Neuronal stem cell (in vitro differentiated cells): Measurements from ENCODE around the gene LTB4R.
"Not testable (repeated sequence)": the region's sequence is repeated elsewhere in the genome, so short reads cannot be mapped to it uniquely, and the experiment has no call there.

Experiments used
- DNase-seq: peaks from one replicate; pipeline ENCODE4 v3.0.0-alpha.2; 2013; ENCODE audit warnings: low spot score
- H2AFZ ChIP-seq: one replicate; pipeline ENCODE4 v1.6.1; 2013; ENCODE audit warnings: mild to moderate bottlenecking, low read length, inconsistent platforms
- H2AK5ac ChIP-seq: 2 replicates; pipeline ENCODE4 v1.6.1; 2013; ENCODE audit warnings: low read depth, mild to moderate bottlenecking, inconsistent platforms, low read length, moderate library complexity, mixed read lengths
- H2BK120ac ChIP-seq: 2 replicates; pipeline ENCODE4 v1.6.1; 2013; ENCODE audit warnings: low read depth, mild to moderate bottlenecking, inconsistent platforms, low read length, moderate library complexity, mixed read lengths
- H2BK12ac ChIP-seq: one replicate; pipeline ENCODE4 v1.6.1; 2013; ENCODE audit warnings: low read length, inconsistent platforms
- H2BK15ac ChIP-seq: 2 replicates; pipeline ENCODE4 v1.6.1; 2013; ENCODE audit warnings: mild to moderate bottlenecking, low read length, inconsistent platforms, mixed read lengths
- H2BK5ac ChIP-seq: one replicate; pipeline ENCODE4 v1.6.1; 2013; ENCODE audit warnings: inconsistent platforms, mild to moderate bottlenecking, low read length, moderate library complexity
- H3K14ac ChIP-seq: one replicate; pipeline ENCODE4 v1.6.1; 2013; ENCODE audit warnings: low read length, inconsistent platforms
- H3K18ac ChIP-seq: 2 replicates; pipeline ENCODE4 v1.6.1; 2013; ENCODE audit warnings: low read length, inconsistent platforms
- H3K23ac ChIP-seq: 2 replicates; pipeline ENCODE4 v1.6.1; 2013; ENCODE audit warnings: low read depth, mild to moderate bottlenecking, mixed read lengths, low read length, inconsistent platforms; ENCODE audit not compliant: poor library complexity
- H3K27ac ChIP-seq: replicated peaks from 3 replicates; pipeline ENCODE4 v1.5.1; 2013; ENCODE audit warnings: low read length, inconsistent platforms
- H3K27me3 ChIP-seq, 3 experiments: 2 replicates each; pipeline ENCODE4 v1.6.1; 2013; ENCODE audit warnings: low read length in 3 of 3, mild to moderate bottlenecking in 2 of 3, inconsistent platforms in 1 of 3, low read depth in 1 of 3, mixed read lengths in 1 of 3, moderate library complexity in 1 of 3; ENCODE audit not compliant: control insufficient read depth in 3 of 3, insufficient read depth in 3 of 3
- H3K36me3 ChIP-seq, 2 donors: replicated peaks in 1 of 2; 2 replicates each; pipeline ENCODE4 v1.6.1; 2013; ENCODE audit warnings: low read length in 2 of 2; ENCODE audit not compliant: control insufficient read depth in 2 of 2, insufficient read depth in 2 of 2
- H3K4ac ChIP-seq: 2 replicates; pipeline ENCODE4 v1.6.1; 2013; ENCODE audit warnings: inconsistent platforms, mild to moderate bottlenecking, low read length, moderate library complexity
- H3K4me1 ChIP-seq, 2 donors: 1 replicate in 1 of 2; 2 replicates in 1 of 2; pipeline ENCODE4 v1.6.1; 2013; ENCODE audit warnings: low read length in 2 of 2, low read depth in 1 of 2; ENCODE audit not compliant: control insufficient read depth in 2 of 2, insufficient read depth in 1 of 2
- H3K4me2 ChIP-seq: one replicate; pipeline ENCODE4 v1.6.1; 2013; ENCODE audit warnings: mild to moderate bottlenecking, low read length, inconsistent platforms; ENCODE audit not compliant: insufficient read depth, poor library complexity, severe bottlenecking
- H3K4me3 ChIP-seq, 2 donors: 2 replicates each; pipeline ENCODE4 v1.5.1; 2013; ENCODE audit warnings: low read length in 2 of 2, mild to moderate bottlenecking in 2 of 2, inconsistent platforms in 1 of 2, moderate library complexity in 1 of 2
- H3K79me1 ChIP-seq: one replicate; pipeline ENCODE4 v1.6.1; 2013; ENCODE audit warnings: low read depth, mild to moderate bottlenecking, inconsistent platforms, low read length, moderate library complexity
- H3K9ac ChIP-seq: one replicate; pipeline ENCODE4 v1.6.1; 2013; ENCODE audit warnings: mild to moderate bottlenecking, low read depth, low read length, inconsistent platforms; ENCODE audit not compliant: poor library complexity
- H3K9me3 ChIP-seq, 2 donors: replicated peaks in 1 of 2; 2 replicates each; pipeline versions ENCODE3 to v1.6.1; 2013; ENCODE audit warnings: low read length in 2 of 2, mild to moderate bottlenecking in 2 of 2, inconsistent platforms in 1 of 2, low read depth in 1 of 2, mixed read lengths in 1 of 2, moderate library complexity in 1 of 2; ENCODE audit not compliant: control insufficient read depth in 2 of 2, insufficient read depth in 1 of 2
- H4K8ac ChIP-seq: one replicate; pipeline ENCODE4 v1.6.1; 2013; ENCODE audit warnings: low read depth, mild to moderate bottlenecking, inconsistent platforms, low read length, moderate library complexity
- H4K91ac ChIP-seq: one replicate; pipeline ENCODE4 v1.6.1; 2013; ENCODE audit warnings: low read length, low read depth, mild to moderate bottlenecking, inconsistent platforms; ENCODE audit not compliant: poor library complexity
- WGBS, 2 donors: extraction: QIAGEN DNeasy Blood & Tissue Kit; methylation state at CpG; one replicate each; pipeline ENCODE4 v1.1.7; 2013; ENCODE audit warnings: missing lambda C conversion rate in 2 of 2, mixed read lengths in 1 of 2; ENCODE audit not compliant: insufficient read length in 2 of 2, insufficient replicate concordance in 1 of 2; ENCODE audit errors: extremely low coverage in 2 of 2; 5-methylcytosine and 5-hydroxymethylcytosine counted together

The LTB4R gene

GRCh38 chr14:24349742-24350141, 38.4 kb downstream of the LTB4R start:
- H2BK5ac ChIP-seq = no peak overlapping the region
- H3K23ac ChIP-seq = no peak overlapping the region
- no peak overlapping the region for H2AFZ ChIP-seq
- no peak overlapping the region for H2BK12ac ChIP-seq
- no peaks in the 10 kb centered on the region for H3K79me1 ChIP-seq
- H3K4ac ChIP-seq = no peak overlapping the region
- no peak overlapping the region for H3K27ac ChIP-seq
- H2AK5ac ChIP-seq = no peak overlapping the region
- H3K4me3 ChIP-seq = no peak overlapping the region
- no peak overlapping the region for H4K8ac ChIP-seq
- H3K36me3 ChIP-seq = no peaks in the 10 kb centered on the region
- no peak overlapping the region for H2BK15ac ChIP-seq
- H3K14ac ChIP-seq = no peak overlapping the region
- H3K9ac ChIP-seq = no peak overlapping the region
- H2BK120ac ChIP-seq = no peak overlapping the region
- no peak for DNase-seq
- no peaks in the 10 kb centered on the region for H3K4me1 ChIP-seq
- no peak overlapping the region for H3K18ac ChIP-seq
- no CpG with 5 or more reads among the region's 5 CpGs for WGBS, 2 donors
- H3K4me2 ChIP-seq = no peak overlapping the region
- peaks cover 0 to 73% (median 14%) of the 10 kb centered on the region in 3 experiments for H3K27me3 ChIP-seq
- H3K9me3 ChIP-seq = no peaks in the 10 kb centered on the region
- H4K91ac ChIP-seq = no peak overlapping the region

DNA sequence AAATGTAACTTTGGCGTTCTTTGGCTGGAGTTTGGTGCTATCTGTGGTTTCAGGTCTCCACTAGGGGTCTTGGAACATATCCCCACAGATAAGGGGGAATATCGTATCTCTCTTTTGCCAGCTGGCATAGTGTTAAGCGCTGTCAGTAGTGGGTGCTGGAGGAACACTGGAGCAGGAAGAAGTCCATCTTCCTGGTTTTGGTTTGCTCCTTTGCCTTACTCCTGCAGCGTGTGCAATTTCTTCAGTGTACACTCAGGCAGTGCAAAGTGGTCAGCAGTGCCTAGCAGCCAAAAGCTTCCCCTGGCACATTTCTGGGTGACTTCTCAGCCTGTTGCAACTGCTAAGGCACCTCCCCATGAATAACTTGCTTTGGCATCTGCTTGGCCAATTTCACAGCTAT, 40.2 kb downstream of the LTB4R start:
- H2BK15ac ChIP-seq = no peak overlapping the region
- peaks cover 0 to 60% (median 14%) of the 10 kb centered on the region in 3 experiments for H3K27me3 ChIP-seq
- no peak overlapping the region for H2BK12ac ChIP-seq
- no peak overlapping the region for H3K9ac ChIP-seq
- no peak overlapping the region for H2BK5ac ChIP-seq
- H3K23ac ChIP-seq = no peak overlapping the region
- no peak overlapping the region for H2AK5ac ChIP-seq
- H3K18ac ChIP-seq = no peak overlapping the region
- H3K36me3 ChIP-seq = no peaks in the 10 kb centered on the region
- no peak overlapping the region for H3K4me2 ChIP-seq
- H3K4me1 ChIP-seq = no peaks in the 10 kb centered on the region
- H2AFZ ChIP-seq = no peak overlapping the region
- no CpG with 5 or more reads among the region's 4 CpGs for whole genome bisulfite sequencing, 2 donors
- no peak overlapping the region for H2BK120ac ChIP-seq
- H3K4me3 ChIP-seq = no peak overlapping the region
- H3K27ac ChIP-seq = no peak overlapping the region
- no peak overlapping the region for H4K91ac ChIP-seq
- H4K8ac ChIP-seq = no peak overlapping the region
- H3K4ac ChIP-seq = no peak overlapping the region
- no peaks in the 10 kb centered on the region for H3K9me3 ChIP-seq
- H3K79me1 ChIP-seq = no peaks in the 10 kb centered on the region
- DNase-seq = no peak
- H3K14ac ChIP-seq = no peak overlapping the region

DNA sequence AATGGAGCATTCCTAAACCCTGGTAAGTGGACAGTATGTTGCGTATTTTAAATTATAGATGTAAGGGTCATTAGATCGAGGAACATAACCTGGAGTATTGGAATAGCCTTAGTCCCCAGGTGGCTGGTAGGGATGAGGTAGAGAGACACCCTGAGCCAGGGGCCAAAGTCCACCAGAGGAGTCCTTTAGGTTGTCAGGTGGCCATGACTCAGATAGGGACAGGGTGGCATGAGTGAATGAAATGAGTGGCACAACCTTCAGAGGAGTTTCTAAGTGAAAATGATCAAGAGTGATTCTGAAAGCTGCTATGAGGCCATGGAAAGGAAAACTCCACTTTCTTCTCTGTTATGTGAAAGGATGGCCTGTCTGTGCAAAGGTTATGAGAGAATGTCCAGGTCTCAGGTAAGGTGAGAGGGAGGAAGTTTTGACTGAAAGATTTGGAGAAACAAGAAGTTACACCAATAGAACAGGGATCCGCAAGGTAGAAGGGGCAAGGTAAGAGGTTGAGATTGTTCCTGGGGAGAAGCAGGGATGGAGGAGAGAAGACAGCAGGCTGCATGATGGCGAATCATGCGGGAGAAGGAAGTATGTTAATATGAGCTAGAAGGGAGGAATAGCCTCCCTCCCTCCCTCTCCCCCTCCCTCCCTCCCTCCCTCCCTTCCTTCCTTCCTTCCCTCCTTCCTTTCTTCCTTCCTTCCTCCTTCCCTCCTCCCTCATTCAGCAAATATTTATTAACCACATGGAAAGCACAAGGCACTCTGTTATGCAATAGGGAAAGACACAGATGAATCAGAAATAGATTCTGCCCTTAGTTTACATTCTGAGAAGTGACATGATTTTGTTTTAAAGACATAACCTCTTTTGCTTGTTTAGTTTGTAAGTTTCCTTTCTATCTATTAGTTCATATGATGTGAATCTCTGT, 42.5 kb downstream of the LTB4R start:
- Histone ChIP-seq H3K4me2 (no peak overlapping the region), H3K4me3 (no peak overlapping the region), H4K8ac (no peak overlapping the region), H2BK120ac (no peak overlapping the region), H3K27ac (no peak overlapping the region), H3K9ac (no peak overlapping the region), H3K9me3 (no peaks in the 10 kb centered on the region), H2AK5ac (no peak overlapping the region), H2BK5ac (no peak overlapping the region), H2BK12ac (no peak overlapping the region), H3K23ac (no peak overlapping the region), H4K91ac (no peak overlapping the region), H3K4me1 (no peaks in the 10 kb centered on the region), H3K79me1 (no peaks in the 10 kb centered on the region), H3K18ac (no peak overlapping the region), H3K27me3 (peaks cover 0 to 54% (median 14%) of the 10 kb centered on the region in 3 experiments), H3K14ac (no peak overlapping the region), H2AFZ (no peak overlapping the region), H3K36me3 (no peaks in the 10 kb centered on the region), H3K4ac (no peak overlapping the region), H2BK15ac (no peak overlapping the region)
- DNase-seq = no peak
- no CpG with 5 or more reads among the region's 5 CpGs for WGBS, 2 donors

- H3K18ac ChIP-seq, H2BK120ac ChIP-seq, H3K4ac ChIP-seq, H2AK5ac ChIP-seq, H4K8ac ChIP-seq, H2AFZ ChIP-seq, H3K79me1 ChIP-seq, H3K14ac ChIP-seq, H3K4me2 ChIP-seq, H2BK5ac ChIP-seq, DNase-seq, H2BK12ac ChIP-seq, H2BK15ac ChIP-seq, H3K4me1 ChIP-seq, H3K27ac ChIP-seq, H4K91ac ChIP-seq, H3K9me3 ChIP-seq, H3K9ac ChIP-seq, H3K4me3 ChIP-seq, H3K23ac ChIP-seq, H3K36me3 ChIP-seq: not testable (repeated sequence)
- H3K27me3 ChIP-seq = peaks cover 0 to 50% (median 14%) of the 10 kb centered on the region in 3 experiments
- WGBS, 2 donors = no CpG with 5 or more reads among the region's 3 CpGs
Observed at GRCh38 chr14:24354482-24354825, 43.2 kb downstream of the LTB4R start.
